ENCODE results near the gene BCL6. TPM values are rescaled to one million over a fixed set of nuclear protein-coding genes. Genes with fewer than 3 reads are reported as not detected.

Gene BCL6
- total and polyA plus RNA-seq, 2 donors (not counting 1 experiment from before 2014, with no cell fraction given), result 21.2 to 48.2 TPM

GRCh38 chr3:187739094-187739560, 6.1 kb downstream of the BCL6 start:
- H3K27ac ChIP-seq (ENCODE audit: low read length in 2 of 2), result no peak overlapping the region
- ATAC-seq (ENCODE audit: low read depth) (no peak), DNase-seq (no peak)
- ChIA-PET CTCF (interaction anchor here (0.6 to 9.7 kb wide), 81 partner anchors 9 to 1412 kb away, joined by 3 to 1008 read pairs (median 5); partner anchors contain the start of gene LPP), POLR2A (interaction anchor here (0.6 to 1.5 kb wide), 4 partner anchors 493 to 1216 kb away, joined by 3 to 5 read pairs (median 3); no protein-coding TSS in a partner anchor)
- Mint-ChIP-seq H3K9me3 (ENCODE audit: insufficient read depth) (no peaks in the 10 kb centered on the region), H3K4me3 (peak overlapping the region; percentile 97), H3K27me3 (no peaks in the 10 kb centered on the region), H3K27ac (peak overlapping the region; percentile 75), H3K4me1 (peaks cover 65% of the 10 kb centered on the region)
- peaks cover 34 to 61% of the 10 kb centered on the region in 2 donors for H3K4me1 ChIP-seq (ENCODE audit: control insufficient read depth in 2 of 2, insufficient read depth in 2 of 2, low read length in 2 of 2)
- peak overlapping the region; percentile 66 to 93 (median 84) for H3K4me3 ChIP-seq (ENCODE audit: control extremely low read depth in 1 of 5, extremely low read depth in 1 of 5, insufficient read depth in 1 of 5, low read depth in 2 of 5, low read length in 4 of 5)
- H3K36me3 ChIP-seq (replicated peaks in 1 of 2; ENCODE audit: control extremely low read depth in 1 of 2, control insufficient read depth in 1 of 2, extremely low read depth in 1 of 2, insufficient read depth in 2 of 2, low read length in 1 of 2), result peaks cover 0 to 5% of the 10 kb centered on the region in 2 experiments
- H3K4me2 ChIP-seq (replicated peaks; ENCODE audit: low read depth, low read length, poor library complexity, severe bottlenecking), result peak overlapping the region; percentile 98
- H3K79me2 ChIP-seq (ENCODE audit: control insufficient read depth, insufficient read depth, low read length), result peaks cover 69% of the 10 kb centered on the region
- intact Hi-C loops (cut with micrococcal nuclease), result loop anchor here (2.0 kb wide), 1 partner anchor 926 kb away; no protein-coding TSS in a partner anchor
- WGBS (ENCODE audit: insufficient coverage), result 2% methylated on average over 20 of the region's 22 CpGs
- H3K9me3 ChIP-seq (ENCODE audit: control extremely low read depth in 1 of 3, control insufficient read depth in 2 of 3, insufficient read depth in 1 of 3, low read length in 2 of 3), result no peaks in the 10 kb centered on the region
- H2AFZ ChIP-seq (ENCODE audit: insufficient read depth, low read depth, low read length, poor library complexity, severe bottlenecking), result peak overlapping the region; percentile 77
- peaks cover 40% of the 10 kb centered on the region for H4K20me1 ChIP-seq (ENCODE audit: control insufficient read depth, insufficient read depth, low read length, poor library complexity, severe bottlenecking)
- TF ChIP-seq, protein P1, sequence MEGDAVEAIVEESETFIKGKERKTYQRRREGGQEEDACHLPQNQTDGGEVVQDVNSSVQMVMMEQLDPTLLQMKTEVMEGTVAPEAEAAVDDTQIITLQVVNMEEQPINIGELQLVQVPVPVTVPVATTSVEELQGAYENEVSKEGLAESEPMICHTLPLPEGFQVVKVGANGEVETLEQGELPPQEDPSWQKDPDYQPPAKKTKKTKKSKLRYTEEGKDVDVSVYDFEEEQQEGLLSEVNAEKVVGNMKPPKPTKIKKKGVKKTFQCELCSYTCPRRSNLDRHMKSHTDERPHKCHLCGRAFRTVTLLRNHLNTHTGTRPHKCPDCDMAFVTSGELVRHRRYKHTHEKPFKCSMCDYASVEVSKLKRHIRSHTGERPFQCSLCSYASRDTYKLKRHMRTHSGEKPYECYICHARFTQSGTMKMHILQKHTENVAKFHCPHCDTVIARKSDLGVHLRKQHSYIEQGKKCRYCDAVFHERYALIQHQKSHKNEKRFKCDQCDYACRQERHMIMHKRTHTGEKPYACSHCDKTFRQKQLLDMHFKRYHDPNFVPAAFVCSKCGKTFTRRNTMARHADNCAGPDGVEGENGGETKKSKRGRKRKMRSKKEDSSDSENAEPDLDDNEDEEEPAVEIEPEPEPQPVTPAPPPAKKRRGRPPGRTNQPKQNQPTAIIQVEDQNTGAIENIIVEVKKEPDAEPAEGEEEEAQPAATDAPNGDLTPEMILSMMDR (IDR thresholded peaks at IDR 0.05), result peak; percentile 25
- no peak for TF ChIP-seq EZH2 (IDR thresholded peaks at IDR 0.05; ENCODE audit: borderline replicate concordance, insufficient read depth, low read depth, low read length, poor library complexity, severe bottlenecking)
- H3K9ac ChIP-seq (ENCODE audit: low read length), result peak overlapping the region; percentile 86
- H3K27me3 ChIP-seq (replicated peaks in 1 of 4; ENCODE audit: control extremely low read depth in 1 of 4, control insufficient read depth in 3 of 4, insufficient read depth in 4 of 4, low read length in 3 of 4), result no peaks in the 10 kb centered on the region
